Measurements from ENCODE around the gene LDLRAD4. TPM values are rescaled to one million over a fixed set of nuclear protein-coding genes. Genes with fewer than 3 reads are reported as not detected.

LDLRAD4 gene
- total and polyA plus RNA-seq, 2 experiments from 2014 or later = 0.73 to 1.9 TPM

DNA sequence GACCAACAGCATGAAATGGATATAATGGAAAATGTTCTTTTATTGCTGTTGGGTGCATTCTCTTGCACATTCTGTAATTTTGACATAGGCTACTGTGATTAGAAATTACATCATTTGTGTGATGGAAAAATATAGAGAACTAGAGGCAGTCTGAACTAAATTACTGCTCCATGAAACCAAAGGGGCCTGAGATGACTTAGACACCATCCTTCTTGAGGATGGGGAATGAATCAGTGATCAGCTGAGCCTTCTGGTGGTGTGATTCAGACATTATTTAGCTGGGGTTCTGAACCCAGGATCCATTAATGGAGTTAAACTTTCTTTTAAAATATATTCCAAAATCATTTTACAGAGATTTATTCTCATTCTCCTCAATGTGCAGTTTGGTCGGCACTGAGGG lies 135.8 kb downstream of the LDLRAD4 start (continued):
- TF ChIP-seq, protein P1, sequence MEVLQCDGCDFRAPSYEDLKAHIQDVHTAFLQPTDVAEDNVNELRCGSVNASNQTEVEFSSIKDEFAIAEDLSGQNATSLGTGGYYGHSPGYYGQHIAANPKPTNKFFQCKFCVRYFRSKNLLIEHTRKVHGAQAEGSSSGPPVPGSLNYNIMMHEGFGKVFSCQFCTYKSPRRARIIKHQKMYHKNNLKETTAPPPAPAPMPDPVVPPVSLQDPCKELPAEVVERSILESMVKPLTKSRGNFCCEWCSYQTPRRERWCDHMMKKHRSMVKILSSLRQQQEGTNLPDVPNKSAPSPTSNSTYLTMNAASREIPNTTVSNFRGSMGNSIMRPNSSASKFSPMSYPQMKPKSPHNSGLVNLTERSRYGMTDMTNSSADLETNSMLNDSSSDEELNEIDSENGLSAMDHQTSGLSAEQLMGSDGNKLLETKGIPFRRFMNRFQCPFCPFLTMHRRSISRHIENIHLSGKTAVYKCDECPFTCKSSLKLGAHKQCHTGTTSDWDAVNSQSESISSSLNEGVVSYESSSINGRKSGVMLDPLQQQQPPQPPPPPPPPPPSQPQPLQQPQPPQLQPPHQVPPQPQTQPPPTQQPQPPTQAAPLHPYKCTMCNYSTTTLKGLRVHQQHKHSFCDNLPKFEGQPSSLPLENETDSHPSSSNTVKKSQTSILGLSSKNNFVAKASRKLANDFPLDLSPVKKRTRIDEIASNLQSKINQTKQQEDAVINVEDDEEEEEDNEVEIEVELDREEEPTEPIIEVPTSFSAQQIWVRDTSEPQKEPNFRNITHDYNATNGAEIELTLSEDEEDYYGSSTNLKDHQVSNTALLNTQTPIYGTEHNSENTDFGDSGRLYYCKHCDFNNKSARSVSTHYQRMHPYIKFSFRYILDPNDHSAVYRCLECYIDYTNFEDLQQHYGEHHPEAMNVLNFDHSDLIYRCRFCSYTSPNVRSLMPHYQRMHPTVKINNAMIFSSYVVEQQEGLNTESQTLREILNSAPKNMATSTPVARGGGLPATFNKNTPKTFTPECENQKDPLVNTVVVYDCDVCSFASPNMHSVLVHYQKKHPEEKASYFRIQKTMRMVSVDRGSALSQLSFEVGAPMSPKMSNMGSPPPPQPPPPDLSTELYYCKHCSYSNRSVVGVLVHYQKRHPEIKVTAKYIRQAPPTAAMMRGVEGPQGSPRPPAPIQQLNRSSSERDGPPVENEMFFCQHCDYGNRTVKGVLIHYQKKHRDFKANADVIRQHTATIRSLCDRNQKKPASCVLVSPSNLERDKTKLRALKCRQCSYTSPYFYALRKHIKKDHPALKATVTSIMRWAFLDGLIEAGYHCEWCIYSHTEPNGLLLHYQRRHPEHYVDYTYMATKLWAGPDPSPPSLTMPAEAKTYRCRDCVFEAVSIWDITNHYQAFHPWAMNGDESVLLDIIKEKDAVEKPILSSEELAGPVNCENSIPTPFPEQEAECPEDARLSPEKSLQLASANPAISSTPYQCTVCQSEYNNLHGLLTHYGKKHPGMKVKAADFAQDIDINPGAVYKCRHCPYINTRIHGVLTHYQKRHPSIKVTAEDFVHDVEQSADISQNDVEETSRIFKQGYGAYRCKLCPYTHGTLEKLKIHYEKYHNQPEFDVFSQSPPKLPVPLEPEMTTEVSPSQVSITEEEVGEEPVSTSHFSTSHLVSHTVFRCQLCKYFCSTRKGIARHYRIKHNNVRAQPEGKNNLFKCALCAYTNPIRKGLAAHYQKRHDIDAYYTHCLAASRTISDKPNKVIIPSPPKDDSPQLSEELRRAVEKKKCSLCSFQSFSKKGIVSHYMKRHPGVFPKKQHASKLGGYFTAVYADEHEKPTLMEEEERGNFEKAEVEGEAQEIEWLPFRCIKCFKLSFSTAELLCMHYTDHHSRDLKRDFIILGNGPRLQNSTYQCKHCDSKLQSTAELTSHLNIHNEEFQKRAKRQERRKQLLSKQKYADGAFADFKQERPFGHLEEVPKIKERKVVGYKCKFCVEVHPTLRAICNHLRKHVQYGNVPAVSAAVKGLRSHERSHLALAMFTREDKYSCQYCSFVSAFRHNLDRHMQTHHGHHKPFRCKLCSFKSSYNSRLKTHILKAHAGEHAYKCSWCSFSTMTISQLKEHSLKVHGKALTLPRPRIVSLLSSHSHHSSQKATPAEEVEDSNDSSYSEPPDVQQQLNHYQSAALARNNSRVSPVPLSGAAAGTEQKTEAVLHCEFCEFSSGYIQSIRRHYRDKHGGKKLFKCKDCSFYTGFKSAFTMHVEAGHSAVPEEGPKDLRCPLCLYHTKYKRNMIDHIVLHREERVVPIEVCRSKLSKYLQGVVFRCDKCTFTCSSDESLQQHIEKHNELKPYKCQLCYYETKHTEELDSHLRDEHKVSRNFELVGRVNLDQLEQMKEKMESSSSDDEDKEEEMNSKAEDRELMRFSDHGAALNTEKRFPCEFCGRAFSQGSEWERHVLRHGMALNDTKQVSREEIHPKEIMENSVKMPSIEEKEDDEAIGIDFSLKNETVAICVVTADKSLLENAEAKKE (CRISPR knock-in tag; IDR thresholded peaks at IDR 0.05) = no peak
- TF ChIP-seq, protein P2, sequence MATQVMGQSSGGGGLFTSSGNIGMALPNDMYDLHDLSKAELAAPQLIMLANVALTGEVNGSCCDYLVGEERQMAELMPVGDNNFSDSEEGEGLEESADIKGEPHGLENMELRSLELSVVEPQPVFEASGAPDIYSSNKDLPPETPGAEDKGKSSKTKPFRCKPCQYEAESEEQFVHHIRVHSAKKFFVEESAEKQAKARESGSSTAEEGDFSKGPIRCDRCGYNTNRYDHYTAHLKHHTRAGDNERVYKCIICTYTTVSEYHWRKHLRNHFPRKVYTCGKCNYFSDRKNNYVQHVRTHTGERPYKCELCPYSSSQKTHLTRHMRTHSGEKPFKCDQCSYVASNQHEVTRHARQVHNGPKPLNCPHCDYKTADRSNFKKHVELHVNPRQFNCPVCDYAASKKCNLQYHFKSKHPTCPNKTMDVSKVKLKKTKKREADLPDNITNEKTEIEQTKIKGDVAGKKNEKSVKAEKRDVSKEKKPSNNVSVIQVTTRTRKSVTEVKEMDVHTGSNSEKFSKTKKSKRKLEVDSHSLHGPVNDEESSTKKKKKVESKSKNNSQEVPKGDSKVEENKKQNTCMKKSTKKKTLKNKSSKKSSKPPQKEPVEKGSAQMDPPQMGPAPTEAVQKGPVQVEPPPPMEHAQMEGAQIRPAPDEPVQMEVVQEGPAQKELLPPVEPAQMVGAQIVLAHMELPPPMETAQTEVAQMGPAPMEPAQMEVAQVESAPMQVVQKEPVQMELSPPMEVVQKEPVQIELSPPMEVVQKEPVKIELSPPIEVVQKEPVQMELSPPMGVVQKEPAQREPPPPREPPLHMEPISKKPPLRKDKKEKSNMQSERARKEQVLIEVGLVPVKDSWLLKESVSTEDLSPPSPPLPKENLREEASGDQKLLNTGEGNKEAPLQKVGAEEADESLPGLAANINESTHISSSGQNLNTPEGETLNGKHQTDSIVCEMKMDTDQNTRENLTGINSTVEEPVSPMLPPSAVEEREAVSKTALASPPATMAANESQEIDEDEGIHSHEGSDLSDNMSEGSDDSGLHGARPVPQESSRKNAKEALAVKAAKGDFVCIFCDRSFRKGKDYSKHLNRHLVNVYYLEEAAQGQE (IDR thresholded peaks at IDR 0.05; ENCODE audit: unreplicated experiment) = no peak
- TF ChIP-seq STAT1 (IDR thresholded peaks at IDR 0.05; ENCODE audit: unreplicated experiment) (no peak), ZNF114 (CRISPR knock-in tag; IDR thresholded peaks at IDR 0.05) (no peak)

DNA sequence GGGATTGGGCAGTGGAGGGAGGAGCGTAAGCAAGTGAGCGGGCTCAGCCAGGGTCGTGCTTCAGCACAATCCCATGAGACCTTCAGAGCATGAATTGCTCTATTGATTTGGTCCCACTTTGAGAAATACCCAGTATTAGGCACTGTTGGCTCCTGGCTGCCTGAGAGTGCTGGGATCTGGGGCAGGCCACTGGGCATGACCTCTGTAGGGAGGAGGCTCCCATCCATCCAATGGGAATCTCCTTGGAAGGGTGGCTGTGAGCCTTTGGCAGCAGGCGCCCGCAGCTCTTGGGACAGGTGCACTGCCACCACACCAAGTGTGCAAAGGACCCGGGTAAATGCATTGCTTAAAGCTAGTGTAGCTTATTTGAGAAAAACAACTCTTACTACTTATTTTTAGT lies 137.5 kb downstream of the LDLRAD4 start:
- H3K9me2 ChIP-seq (ENCODE audit: insufficient read depth) = no peaks in the 10 kb centered on the region
- DNase-seq (ENCODE audit: low spot score) (no peak), ATAC-seq (no peak)
- H3K27ac ChIP-seq (ENCODE audit: low read depth) = no peak overlapping the region
- H2AFZ ChIP-seq = no peak overlapping the region
- H3K27me3 Mint-ChIP-seq (ENCODE audit: insufficient read depth, low read depth, poor library complexity) = peaks cover 2% of the 10 kb centered on the region
- no peaks in the 10 kb centered on the region; the same call in 1 of the 2 replicates for H4K20me1 ChIP-seq (replicated peaks; ENCODE audit: insufficient read depth)
- H3K4me1 ChIP-seq (ENCODE audit: insufficient read depth) = no peaks in the 10 kb centered on the region
- no peaks in the 10 kb centered on the region for H3K79me2 ChIP-seq (replicated peaks; ENCODE audit: insufficient read depth)
- no peak overlapping the region for H3K4me3 ChIP-seq
- H3K9me3 Mint-ChIP-seq = peaks cover 4% of the 10 kb centered on the region; the same call in 1 of the 3 replicates
- H3K36me3 Mint-ChIP-seq (ENCODE audit: low read depth) = no peaks in the 10 kb centered on the region
- H3K27me3 ChIP-seq (ENCODE audit: insufficient read depth) = no peaks in the 10 kb centered on the region
- H3K4me2 ChIP-seq = no peak overlapping the region
- H3K4me3 Mint-ChIP-seq = no peak overlapping the region
- H3K4me1 Mint-ChIP-seq = no peaks in the 10 kb centered on the region
- H3K36me3 ChIP-seq (ENCODE audit: insufficient read depth) = no peaks in the 10 kb centered on the region
- no peaks in the 10 kb centered on the region for H3F3A ChIP-seq (replicated peaks; ENCODE audit: low read depth)
- H3K27ac Mint-ChIP-seq = no peak overlapping the region
- no peak for TF ChIP-seq CREB1 (CRISPR knock-in tag; IDR thresholded peaks at IDR 0.05; ENCODE audit: low read depth)
- no peak for TF ChIP-seq ZNF114 (CRISPR knock-in tag; IDR thresholded peaks at IDR 0.05)
- TF ChIP-seq POLR2AphosphoS5 (IDR thresholded peaks at IDR 0.05; ENCODE audit: low read depth) = no peak
- no peak for TF ChIP-seq STAT1 (IDR thresholded peaks at IDR 0.05; ENCODE audit: unreplicated experiment)
- TF ChIP-seq, protein P2 (IDR thresholded peaks at IDR 0.05; ENCODE audit: unreplicated experiment) = no peak
- no peak for TF ChIP-seq EZH2phosphoT487 (IDR thresholded peaks at IDR 0.05; ENCODE audit: unreplicated experiment)
- TF ChIP-seq ZNF331 (CRISPR knock-in tag; IDR thresholded peaks at IDR 0.05; ENCODE audit: low read depth) = no peak
- no peak for TF ChIP-seq EZH2 (IDR thresholded peaks at IDR 0.05; ENCODE audit: low read depth, unreplicated experiment)
- TF ChIP-seq NANOG (IDR thresholded peaks at IDR 0.05; ENCODE audit: borderline replicate concordance) = no peak
- no peak for TF ChIP-seq JUNB (IDR thresholded peaks at IDR 0.05; ENCODE audit: unreplicated experiment)

All from GM23338 (cell line).